SK-N-SH (cell line): ENCODE results near the gene RNGTT.

Source experiments
- EP300 ChIP-seq, 2 experiments: IDR thresholded peaks; 2 replicates each; pipeline versions ENCODE4 v1.4.0 to v1.6.1; 2012; ENCODE audit warnings: borderline replicate concordance in 1 of 2, low read depth in 1 of 2, low read length in 1 of 2
- FOXM1 ChIP-seq: IDR thresholded peaks from 2 replicates; pipeline ENCODE4 v1.4.0; 2012; ENCODE audit warnings: low read depth, mild to moderate bottlenecking
- GABPA ChIP-seq: IDR thresholded peaks from 2 replicates; pipeline ENCODE4 v1.4.0; 2012; ENCODE audit warnings: low read depth, mild to moderate bottlenecking
- MEF2A ChIP-seq: IDR thresholded peaks from 2 replicates; pipeline ENCODE4 v1.4.0; 2012; ENCODE audit warnings: low read depth, borderline replicate concordance
- MXI1 ChIP-seq: IDR thresholded peaks from 2 replicates; pipeline ENCODE4 v1.6.1; 2012; ENCODE audit warnings: mild to moderate bottlenecking, low read depth, low read length, improper control_type of control experiment
- POLR2AphosphoS5 ChIP-seq: IDR thresholded peaks from 2 replicates; pipeline ENCODE4 v1.6.1; 2012; ENCODE audit warnings: low read depth, low read length
- SIN3A ChIP-seq: IDR thresholded peaks from 2 replicates; pipeline ENCODE4 v1.6.1; 2012; ENCODE audit warnings: low read depth, mild to moderate bottlenecking, low read length, moderate library complexity, borderline replicate concordance
- TF ChIP-seq, protein P1 (sequence below): fragments of 200-600 bp; sonication (generic); IDR thresholded peaks from 2 replicates; pipeline ENCODE4 v1.6.1; 2017; ENCODE audit warnings: antibody characterized with exemption, mild to moderate bottlenecking, moderate library complexity
- TF ChIP-seq, protein P2 (sequence below): fragments of 150-350 bp; IDR thresholded peaks from 2 replicates; pipeline ENCODE4 v1.6.1; 2016; ENCODE audit warnings: mild to moderate bottlenecking, low read depth, low read length
- TF ChIP-seq, protein P3 (sequence below): IDR thresholded peaks from 2 replicates; pipeline ENCODE4 v1.4.0; 2012; ENCODE audit warnings: low read depth

GRCh38 chr6:88596801-88597200 is 366.6 kb downstream of the RNGTT start:
- no peak for TF ChIP-seq FOXM1
- TF ChIP-seq, protein P1, sequence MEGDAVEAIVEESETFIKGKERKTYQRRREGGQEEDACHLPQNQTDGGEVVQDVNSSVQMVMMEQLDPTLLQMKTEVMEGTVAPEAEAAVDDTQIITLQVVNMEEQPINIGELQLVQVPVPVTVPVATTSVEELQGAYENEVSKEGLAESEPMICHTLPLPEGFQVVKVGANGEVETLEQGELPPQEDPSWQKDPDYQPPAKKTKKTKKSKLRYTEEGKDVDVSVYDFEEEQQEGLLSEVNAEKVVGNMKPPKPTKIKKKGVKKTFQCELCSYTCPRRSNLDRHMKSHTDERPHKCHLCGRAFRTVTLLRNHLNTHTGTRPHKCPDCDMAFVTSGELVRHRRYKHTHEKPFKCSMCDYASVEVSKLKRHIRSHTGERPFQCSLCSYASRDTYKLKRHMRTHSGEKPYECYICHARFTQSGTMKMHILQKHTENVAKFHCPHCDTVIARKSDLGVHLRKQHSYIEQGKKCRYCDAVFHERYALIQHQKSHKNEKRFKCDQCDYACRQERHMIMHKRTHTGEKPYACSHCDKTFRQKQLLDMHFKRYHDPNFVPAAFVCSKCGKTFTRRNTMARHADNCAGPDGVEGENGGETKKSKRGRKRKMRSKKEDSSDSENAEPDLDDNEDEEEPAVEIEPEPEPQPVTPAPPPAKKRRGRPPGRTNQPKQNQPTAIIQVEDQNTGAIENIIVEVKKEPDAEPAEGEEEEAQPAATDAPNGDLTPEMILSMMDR = no peak
- TF ChIP-seq MEF2A = no peak
- TF ChIP-seq, protein P2, sequence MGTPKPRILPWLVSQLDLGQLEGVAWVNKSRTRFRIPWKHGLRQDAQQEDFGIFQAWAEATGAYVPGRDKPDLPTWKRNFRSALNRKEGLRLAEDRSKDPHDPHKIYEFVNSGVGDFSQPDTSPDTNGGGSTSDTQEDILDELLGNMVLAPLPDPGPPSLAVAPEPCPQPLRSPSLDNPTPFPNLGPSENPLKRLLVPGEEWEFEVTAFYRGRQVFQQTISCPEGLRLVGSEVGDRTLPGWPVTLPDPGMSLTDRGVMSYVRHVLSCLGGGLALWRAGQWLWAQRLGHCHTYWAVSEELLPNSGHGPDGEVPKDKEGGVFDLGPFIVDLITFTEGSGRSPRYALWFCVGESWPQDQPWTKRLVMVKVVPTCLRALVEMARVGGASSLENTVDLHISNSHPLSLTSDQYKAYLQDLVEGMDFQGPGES = no peak
- TF ChIP-seq GABPA = no peak
- TF ChIP-seq, protein P3, sequence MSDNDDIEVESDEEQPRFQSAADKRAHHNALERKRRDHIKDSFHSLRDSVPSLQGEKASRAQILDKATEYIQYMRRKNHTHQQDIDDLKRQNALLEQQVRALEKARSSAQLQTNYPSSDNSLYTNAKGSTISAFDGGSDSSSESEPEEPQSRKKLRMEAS = no peak
- no peak for TF ChIP-seq SIN3A
- no peak for TF ChIP-seq MXI1
- no peak for TF ChIP-seq EP300 (IDR thresholded peaks at IDR 0.05; ENCODE audit: borderline replicate concordance in 1 of 2, low read depth in 1 of 2, low read length in 1 of 2)
- TF ChIP-seq POLR2AphosphoS5 = no peak
